HG02870 (cell line): ENCODE data around the gene MRPS18B.

Experiments
- ATAC-seq: cut with Tn5 transposase; IDR thresholded peaks from one replicate; pipeline ENCODE4 v1.9.1; 2021; ENCODE audit warnings: mild to moderate bottlenecking, moderate library complexity; ENCODE audit not compliant: unreplicated experiment

The MRPS18B gene

DNA sequence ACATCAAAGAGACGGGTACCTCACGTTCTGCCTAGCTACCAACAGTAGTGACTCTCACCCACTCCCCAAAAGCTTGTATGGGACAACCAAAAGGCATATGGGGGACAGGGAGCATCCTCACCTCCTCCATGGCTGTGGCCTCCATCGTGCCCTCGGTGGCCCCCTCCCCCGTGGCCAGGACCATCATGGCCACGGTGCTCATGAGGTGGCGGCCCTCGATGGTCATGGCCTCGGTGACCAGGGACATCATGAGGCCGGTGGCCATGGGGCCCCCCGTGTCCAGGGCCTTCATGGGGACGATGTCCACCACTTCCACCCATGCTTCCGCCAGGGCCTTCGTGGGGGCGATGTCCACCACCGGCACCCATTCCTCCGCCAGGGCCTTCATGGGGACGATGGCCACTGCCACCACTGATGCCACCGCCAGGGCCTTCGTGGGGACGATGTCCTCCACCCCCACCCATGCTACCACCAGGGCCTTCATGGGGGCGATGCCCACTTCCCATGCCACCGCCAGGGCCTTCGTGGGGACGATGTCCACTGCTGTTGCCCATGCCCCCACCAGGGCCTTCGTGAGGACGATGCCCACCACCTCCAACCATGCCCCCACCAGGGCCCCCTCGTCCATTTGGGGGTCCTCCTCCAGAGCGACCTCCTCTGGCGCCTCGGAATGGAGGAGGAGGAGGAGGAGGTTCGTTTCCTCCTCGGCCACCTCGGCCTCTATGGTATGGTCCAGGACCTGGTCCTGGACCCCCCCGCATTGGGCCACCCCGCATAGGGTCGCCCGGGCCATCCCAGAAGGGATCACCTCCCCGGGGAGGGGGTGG is 15.6 kb upstream of the MRPS18B start:
- no peak for ATAC-seq

DNA sequence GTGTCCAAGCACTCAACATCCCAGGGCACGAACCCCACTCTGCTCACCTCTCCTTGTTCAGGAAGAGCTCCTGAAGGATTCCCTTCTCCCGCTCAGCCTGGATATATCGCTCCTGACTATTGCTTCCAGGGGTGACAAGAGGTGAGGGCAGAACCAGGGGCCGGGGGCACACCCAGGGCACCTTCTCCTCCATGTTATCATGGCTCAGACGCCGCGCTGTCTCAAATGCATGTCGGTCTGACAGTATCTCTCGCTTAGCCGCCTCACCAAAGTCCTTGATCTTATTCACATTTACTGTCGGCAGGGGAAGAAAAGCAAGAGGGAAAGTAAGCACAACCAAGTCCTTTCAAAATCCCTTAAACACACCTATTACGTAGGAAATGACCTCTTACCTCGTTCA is 13.7 kb upstream of the MRPS18B start:
- no peak for ATAC-seq

DNA sequence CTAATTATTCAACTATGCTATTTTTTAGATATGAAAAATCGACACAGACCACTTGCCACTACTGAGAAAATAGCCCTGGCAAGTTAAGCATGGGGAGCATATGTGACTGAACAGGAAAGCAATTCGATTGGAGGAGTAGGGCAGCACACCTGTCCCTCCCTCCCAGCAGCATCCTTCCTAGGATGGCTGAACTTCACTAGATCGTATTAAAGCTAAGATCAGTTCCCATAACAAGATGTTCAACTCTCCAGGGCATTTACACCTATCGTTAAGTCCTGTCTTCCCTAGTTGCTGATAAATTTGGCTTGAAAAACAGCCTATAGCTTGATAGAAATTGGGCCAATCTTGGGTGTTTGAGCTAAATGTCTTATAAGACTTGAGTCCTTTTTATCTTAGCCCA is 7.6 kb upstream of the MRPS18B start:
- no peak for ATAC-seq

DNA sequence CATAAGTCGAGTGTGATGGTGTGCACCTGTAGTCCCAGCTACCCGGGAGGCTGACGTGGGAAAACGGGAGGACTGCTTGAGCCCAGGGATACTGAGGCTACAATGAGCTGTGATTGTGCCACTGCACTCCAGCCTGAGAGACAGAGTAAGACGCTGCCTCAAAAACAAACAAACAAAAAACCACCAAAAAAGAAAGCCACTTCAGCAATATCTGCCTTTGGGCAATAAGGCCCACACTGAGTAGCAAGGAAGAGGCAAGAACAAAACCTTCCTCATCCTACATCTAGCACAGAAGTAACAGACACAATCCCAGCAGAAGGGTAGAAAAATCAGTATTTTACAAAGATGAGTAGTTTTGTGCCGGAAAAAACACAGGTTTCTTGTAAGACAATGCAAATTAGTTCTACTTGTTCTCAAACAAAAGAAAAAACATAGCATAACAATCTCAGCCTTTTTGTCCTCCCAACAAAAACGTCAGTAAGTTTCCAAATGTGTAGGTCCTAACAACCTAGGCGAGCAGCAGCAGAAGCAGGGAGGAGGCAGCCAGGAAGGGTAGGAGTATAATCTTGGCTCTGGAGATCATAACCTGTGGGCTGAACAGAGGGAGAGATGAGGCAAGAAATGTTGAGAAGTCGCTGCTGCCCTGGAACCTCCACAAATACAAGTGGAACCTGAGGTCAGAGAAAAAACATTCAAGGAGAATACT is 6.3 kb upstream of the MRPS18B start:
- no peak for ATAC-seq

DNA sequence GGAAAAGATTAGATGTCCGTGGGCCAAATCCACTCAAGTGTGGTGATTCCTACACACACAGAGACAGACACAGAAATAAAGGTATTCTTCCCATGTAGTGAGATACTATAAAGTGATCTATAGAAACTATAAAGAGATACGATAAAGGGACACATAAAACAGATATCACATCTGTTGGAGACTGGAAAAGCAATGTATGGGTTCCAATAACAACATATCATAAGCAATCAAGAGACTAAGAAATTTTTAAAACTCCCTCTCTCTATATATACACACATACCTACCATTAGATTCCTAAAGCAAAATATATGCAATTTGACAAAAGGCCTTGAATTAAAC is 5.8 kb upstream of the MRPS18B start:
- ATAC-seq, result no peak

DNA sequence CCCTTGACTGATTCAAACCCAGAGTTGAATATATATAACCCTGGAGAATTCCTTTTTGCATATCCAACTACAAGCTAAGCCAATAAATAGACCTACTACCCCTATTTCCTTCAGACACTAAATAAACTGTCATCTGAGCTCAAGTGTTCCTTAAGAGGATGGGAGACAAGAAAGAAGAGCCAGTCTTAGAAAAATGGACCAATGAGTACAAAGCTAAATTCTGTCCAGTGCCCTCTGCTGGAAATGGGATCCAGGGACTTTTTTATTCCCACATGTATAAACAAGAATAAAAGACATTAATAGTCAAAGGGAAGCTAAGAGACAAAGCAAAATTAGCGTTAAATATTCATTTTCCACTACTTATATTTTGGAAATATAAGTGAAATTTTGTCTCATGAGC is 5.4 kb upstream of the MRPS18B start:
- no peak for ATAC-seq

DNA sequence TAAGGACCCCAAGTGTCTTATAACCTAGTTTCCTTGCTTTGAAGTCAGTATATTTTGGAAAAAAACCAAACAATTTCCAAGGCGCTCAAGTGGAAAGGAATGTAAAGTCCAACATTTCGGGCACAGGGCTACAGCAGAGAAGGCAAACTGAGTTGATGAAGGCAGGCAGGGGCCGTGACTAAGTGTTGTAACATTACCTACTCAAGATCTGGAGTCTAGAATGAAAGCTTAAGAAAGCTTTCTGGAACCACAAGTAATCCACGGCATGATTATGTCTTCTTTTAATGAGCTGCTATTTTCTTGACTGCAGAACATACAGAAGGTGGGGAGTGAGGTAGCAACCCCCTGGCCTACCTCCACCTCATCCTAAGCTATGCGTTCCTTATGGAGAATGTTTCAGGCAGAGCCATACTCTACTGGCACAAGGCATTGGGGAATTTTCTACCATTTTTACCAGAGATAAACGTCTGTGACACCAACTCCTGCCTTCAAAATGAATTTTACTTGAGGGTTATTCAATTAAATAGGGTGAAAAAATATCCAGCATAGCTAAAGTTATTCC is 4.9 kb upstream of the MRPS18B start:
- ATAC-seq, result no peak

DNA sequence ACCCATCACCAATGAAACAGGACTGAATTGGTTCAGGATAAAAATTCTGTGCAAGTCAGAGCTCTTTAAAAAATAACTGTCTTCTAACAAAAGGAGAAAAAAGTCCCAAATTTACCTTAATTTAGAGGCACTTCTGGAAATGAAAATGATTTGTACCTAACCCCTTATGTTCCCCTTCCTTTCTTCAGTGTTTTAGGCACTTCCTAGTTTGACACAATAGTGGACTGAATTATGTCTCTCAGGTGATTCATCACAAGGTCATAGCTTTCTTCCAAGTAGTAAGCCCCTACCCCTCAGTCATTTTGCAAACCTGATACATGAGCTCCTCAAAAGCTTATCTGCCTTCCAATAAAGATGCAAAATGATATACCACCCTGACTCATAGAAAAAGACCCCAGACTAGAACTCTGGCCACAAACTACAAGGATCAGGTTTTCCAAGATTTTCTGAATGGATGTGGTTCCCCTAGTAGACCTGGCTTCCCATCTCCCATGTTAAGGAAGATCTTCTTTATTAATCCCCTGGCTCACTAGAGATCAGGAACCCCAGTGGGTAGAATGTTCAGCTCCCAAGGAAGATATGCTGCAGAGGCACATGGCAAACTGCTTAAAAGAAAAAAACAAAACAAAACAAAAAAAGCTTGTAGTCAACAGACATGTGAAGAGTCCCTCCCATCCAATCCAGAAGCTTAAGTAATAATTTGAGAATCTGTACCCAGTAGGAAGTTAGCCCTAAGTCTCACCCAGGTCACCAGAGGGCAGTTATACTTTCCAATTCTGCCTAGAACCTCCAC is 4.2 kb upstream of the MRPS18B start:
- no peak for ATAC-seq

DNA sequence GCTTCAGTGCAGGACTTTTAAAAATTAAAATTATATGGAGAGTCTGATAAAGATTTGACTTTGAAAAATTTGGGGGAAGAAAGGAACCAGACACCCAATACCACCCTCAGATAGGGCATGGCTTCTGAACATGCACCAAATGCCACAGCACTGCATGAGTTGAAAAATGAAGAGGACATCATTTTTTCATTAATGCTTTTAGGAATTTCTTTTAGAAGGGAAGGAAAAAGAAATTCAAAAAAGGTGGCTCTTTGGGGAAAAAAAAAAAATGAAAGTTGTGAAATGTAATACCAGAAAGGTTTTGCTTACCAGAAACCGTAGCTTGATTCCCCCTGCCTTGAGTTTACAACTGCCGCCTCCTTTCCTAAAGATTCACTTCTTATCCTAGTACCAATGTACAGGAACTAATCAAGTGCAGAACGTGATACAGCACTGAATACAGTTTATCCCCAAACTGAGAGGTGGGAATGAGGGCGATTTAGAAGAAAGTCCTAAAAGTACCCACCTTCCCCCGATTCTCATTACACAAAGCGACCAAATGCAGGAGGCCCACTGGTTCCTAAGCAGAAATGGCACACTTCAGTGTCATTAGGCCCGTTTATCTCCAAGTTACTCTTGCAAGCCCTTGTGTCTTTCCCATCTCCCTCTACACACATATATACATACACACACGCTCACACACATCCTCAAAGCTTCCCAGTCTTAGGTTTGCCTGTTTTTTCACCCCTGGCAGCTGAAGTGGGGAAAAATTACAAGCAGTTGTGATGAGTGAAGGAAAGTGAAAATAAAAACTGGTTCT is 3.4 kb upstream of the MRPS18B start:
- no peak for ATAC-seq

DNA sequence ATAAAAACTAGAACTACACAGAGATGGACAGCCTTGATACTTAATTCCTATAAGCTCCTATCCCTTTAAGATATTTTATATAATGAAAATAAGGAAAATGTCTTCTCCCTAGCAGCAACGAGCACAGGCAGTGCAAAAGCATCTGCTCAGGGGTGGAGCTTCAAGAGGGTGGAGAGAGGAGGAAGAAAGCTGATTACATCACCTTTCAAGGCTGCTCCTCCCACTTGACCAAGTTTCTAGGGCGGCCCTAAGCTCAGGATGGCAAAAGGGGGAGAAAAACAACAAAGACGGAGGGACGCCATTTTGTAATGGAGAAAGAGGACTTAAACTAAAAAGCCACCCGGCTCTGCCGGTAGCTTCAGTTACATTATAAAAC is 2.8 kb upstream of the MRPS18B start:
- ATAC-seq, result no peak

DNA sequence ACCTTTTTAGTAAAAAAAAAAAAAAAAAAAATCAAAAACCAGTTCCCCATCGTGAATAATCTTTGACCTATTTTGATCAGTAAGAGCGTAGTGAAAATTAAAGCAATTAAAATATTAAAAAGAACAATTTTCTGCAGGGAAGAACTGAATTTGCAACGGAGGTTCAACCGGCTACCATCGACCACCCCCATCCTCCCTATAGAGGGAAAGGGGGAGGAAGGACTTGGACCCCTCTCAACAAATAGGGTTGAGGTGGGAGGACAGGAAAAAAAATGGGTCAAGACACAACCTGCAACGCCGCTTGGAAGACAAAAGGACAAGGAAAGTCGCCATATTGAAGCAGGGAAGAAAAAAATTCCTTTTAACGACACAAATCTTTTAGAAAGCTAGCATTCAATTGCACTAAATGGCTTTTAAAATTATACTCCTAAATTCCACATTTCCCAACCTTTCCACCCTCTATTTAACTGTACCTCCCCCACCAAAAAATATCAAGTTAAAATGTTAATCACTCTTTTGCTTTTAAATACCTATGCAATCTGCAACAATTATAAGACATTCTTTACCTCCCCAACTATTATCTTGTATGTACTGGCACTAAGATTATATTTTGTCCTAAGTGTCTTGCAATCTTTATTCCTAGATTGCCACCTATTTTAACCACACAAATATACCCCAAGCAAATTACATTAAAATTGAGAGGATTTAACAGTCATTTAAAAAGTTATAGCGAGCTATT is 2.3 kb upstream of the MRPS18B start:
- ATAC-seq, result no peak

DNA sequence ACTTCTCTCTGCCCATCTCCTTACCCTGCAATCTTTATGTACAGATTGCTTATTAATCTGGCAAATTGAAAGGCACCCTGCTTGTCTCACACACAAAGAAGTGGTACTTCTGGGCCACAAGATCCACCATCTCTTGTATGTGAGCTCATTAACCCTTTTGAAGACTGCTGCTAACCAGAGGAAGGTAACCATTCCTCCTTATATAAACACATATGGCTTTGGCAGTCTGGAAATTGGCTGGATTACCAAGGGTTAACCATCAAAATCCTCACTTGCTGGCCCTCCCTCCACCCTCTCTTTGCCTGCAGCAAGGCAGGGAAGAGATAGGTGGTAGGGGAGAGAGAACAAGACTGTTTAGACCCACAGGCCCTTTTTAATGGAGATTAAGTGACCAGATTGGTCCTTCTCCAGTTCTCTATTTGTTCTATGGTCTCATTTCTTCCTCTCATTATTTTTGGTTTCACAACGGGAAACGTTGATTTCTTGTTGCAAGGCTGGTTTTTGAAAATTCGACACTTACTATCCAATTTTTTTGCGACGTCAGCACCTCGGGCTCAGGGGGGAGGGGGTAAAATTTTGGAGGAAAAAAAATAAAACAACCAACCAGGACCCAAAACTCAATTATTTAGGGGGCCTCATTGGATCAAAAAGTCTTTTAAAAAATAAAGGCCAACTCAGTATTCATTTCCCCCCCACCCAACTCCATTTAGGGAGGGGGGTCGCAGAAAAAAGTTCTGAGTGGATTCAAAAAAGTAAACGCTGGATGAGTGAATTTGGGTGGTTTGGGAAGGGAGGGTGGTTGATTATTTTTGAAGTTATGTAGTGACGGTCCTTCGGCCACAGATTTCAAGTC is 1.5 kb upstream of the MRPS18B start:
- ATAC-seq, result no peak

DNA sequence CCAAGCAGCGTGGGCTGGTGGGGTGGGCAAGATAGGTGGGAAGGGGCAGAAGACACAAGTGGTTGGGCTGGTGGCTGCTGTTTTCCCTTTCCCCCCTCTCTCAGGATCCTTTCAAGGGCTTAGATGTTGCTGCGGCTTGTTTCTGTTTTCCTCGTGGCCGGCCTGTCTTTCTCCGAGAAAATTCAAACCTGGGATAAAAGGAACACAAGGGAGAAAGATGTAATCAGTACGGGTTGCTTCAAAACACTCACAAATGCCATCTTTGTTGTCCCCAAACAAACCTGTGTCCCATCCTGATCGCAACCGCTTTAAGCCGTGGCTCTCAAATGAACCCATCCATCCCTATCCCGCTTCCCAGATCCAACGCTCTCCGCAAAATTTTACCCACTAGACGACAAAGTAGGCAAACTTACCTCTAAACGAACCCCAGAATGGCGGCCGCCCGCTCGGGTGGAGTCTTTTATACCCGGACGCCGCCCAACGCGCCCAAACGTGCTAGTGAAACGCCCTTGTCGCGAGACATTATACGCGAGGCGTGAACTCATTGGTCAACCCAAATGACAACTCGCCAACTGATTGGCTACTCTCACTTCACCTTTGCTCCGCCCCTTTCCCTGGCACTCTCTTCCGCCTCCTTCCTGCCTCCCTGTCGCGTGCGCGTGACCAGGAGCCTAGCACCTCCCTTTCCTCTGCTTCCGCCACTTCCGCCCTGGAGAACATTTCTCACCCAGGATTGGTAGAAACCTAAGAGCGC is 652 bp upstream of the MRPS18B start, which contains the start of gene PPP1R10:
Gene PPP1R10 (minus strand): TSS at position 433 of the 754 bp plus-strand sequence. CDS start 7,299 bp downstream, outside the sequence.
- peak; percentile 82 for ATAC-seq

DNA sequence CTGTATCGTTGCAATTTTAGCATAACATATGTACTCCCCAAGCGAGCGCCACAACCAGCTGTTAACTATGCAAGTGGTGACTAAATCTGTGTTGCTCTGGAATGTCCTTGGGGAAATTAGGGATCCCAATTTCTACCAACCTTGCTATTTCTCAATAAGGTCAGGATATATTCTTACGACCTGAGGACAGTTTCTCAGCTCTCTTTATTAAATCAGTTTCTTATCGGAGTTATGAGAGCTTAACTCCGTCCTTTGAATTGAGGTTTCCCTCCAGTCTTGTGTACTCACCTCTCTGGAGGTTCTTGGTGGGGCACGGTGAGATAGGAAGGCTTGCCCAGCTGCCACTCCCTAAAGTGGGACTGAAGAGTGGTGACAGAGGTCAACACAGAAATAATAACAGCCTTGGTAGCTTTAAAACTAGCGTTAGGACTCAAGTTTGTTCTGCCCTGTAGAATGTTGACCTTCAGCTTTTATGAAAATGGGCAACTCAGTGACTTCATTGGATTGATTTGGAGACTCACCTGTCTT is 694 bp downstream of the MRPS18B start:
- ATAC-seq, result no peak

DNA sequence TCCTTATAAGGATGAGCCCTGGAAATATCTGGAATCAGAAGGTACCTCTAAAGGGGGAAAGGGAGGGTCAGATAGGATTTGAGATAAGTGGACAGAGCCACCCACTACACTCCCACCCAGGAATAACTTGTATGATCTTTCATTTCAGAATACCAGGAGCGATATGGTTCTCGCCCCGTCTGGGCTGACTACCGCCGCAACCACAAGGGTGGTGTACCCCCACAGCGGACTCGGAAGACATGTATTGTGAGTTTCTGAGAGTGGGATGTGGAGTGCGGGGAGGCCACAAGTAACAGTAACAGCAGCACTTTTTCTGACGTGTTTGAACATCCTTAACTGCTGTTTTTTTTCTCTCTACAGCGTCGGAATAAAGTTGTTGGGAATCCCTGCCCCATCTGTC is 1.9 kb downstream of the MRPS18B start:
- no peak for ATAC-seq

DNA sequence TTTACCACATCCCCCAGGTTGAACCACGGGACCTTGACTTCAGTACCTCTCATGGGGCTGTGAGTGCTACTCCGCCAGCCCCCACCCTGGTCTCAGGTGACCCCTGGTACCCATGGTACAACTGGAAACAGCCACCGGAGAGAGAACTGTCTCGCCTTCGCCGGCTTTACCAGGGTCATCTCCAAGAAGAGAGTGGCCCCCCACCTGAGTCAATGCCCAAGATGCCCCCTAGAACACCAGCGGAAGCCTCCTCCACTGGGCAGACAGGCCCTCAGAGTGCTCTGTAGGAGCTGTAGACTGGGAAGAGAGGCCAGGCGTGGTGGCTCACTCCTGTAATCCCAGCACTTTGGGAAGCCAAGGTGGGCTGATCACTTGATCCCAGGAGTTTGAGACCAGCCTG is 7.9 kb downstream of the MRPS18B start:
- ATAC-seq, result no peak

DNA sequence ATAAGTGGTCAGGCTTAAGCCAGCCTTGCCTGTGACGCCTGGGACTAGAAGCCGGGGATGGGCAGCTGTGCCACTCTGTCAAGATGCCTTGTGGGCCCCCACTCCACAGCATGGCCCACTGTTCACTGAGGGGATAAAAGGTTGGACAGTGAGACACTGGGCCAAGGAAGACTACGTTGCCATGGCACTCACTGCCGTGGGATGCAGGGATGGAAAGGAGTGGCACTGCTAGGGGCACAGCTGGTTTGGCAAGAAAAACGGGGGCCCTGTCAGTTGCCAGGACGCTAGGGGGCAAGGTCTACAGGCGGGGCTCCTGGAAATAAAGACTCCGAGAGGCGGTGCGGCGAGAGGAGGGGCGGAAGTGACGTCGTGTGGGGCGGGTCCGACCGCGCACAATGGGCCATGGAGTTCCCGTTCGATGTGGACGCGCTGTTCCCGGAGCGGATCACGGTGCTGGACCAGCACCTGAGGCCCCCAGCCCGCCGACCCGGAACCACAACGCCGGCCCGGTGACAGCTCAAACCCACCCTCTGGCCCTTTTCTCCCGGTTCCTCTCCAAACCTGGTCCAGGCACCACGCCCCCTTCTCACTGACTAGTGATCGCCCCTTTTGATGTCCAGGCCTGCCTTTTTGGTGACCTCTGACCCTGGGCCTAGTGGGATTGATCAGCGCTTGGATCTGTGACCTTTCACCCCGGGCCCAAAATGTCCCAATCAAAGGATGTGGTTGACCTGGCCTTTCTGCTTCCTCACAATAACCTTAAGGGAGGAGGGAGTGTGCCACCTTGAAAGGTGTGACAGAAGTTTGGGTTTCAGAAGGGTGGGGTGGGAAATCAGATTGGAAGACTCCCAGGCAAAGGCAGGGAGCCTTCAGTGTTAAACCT is 9.1 kb downstream of the MRPS18B start, which contains the start of gene ATAT1:
Gene ATAT1 (plus strand): TSS at position 391 of the 883 bp plus-strand sequence.
- ATAC-seq, result peak; percentile 85
